ENCODE measurements around the gene TNFRSF1B.

TNFRSF1B gene

DNA sequence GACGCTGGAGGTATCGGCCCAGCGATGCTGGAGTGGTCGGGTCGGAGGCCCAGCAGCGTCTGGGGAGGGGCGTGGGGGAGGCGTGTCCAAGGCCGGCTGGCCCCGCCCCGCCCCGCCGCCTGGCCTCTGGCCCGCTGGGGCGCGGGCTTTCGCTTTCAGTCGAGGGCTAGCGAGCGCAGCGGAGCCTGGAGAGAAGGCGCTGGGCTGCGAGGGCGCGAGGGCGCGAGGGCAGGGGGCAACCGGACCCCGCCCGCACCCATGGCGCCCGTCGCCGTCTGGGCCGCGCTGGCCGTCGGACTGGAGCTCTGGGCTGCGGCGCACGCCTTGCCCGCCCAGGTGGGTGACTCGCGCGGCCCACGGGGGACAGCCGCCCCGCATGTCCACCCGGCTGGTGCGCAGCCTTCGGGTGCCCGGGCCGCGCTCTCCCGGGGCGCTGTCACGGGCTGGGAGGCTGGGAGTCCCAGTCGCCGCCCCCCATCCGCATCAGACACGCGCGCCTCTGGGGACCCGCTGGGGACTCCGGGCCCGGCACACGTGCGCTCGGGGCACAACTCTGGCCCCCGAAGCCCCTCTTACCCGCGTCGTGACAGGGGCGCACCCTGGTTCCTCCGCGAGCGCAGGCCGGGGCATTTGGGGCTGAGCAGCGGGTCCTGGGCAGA is at the start of gene TNFRSF1B:
Gene TNFRSF1B (plus strand): TSS at position 158 of the 659 bp plus-strand sequence. CDS start 101 bp downstream, at position 259.
- peak; percentile 97 for DNase-seq

DNA sequence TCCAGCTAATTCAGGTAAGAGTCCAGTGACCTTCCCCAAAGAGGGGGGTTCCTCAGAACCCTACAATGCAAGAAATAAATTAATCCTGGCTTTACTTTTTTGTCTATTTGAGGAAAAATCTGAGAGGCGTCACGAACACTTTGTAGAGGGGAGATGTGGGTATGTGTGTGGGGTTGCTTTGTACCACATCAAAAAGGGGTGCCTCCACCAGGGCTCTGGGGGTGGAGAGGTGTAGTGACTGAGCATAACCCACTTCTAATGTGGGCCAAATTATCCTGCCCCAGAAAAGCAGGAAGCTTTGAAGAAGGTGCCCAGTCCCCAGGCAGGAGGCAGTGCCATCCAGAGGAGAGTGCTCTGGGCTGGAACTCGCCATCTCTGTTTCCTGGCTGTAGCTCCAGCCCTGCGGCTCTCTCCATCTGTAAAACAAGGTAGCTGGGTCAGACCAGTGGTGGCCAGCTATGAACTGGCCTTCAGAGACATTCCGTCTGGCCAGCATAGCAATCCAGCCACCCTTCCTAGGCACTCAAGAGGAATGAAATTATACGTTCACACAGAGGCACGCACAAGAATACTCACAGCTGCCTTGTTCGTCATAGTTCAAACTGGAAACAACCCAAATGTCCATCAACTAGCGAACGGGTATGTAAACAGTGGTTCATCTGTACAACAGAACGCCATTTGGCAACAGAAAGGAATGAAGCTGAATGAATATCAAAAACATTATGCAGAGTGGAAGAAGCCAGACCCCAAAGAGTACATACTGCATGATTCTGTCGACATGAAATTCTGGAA is 45.4 kb upstream of the TNFRSF1B start:
- no peak for DNase-seq

DNA sequence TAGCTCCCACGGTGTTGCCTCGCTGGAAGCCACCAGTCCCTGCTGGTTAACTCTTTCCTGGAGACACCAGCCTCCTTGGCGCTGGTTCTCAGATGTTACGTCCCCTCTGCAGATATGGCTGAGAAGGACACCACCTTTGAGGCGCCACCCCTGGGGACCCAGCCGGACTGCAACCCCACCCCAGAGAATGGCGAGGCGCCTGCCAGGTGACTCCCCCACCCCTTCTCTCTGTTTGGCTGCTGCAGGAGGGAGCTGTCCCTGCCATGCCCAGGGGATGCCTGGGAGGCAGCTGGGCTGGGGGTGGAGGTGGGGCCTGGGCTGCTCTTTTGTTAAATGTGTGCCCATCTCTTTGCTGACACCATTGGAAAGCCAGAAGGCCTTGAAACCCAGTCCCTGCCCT is 43.6 kb upstream of the TNFRSF1B start:
- DNase-seq = no peak

DNA sequence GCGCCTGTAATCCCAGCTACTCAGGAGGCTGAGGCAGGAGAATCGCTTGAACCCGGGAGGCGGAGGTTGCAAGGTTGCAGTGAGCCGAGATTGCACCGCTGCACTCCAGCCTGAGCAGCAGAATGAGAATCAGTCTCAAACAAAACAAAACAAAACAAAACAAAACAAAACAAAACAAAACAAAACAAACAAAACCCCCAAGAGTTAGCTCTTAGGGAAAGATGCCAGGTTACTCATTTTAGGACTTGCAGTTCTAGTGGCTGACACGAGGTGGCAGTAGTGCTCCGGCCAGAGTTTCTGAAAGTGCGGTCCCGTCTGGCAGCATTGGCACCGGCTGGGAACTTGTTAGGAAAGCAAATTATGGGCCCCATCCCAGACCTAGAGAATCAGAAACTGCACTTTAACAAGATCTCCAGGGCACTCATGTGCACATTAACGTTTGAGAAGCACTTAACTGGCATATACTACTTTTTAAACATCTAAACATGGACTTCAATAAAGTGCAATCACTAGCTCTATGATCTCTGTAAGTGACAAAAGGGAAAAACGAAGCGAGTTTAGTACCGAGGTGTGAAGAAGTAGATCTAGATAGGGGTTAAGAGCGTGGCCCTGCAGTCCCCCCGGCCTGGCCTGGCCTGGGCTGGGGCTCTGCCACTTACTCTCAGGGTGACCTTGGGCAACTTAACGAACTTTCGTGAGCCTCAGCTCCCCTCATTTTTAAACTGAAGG is 41.9 kb upstream of the TNFRSF1B start:
- DNase-seq = peak; percentile 85

DNA sequence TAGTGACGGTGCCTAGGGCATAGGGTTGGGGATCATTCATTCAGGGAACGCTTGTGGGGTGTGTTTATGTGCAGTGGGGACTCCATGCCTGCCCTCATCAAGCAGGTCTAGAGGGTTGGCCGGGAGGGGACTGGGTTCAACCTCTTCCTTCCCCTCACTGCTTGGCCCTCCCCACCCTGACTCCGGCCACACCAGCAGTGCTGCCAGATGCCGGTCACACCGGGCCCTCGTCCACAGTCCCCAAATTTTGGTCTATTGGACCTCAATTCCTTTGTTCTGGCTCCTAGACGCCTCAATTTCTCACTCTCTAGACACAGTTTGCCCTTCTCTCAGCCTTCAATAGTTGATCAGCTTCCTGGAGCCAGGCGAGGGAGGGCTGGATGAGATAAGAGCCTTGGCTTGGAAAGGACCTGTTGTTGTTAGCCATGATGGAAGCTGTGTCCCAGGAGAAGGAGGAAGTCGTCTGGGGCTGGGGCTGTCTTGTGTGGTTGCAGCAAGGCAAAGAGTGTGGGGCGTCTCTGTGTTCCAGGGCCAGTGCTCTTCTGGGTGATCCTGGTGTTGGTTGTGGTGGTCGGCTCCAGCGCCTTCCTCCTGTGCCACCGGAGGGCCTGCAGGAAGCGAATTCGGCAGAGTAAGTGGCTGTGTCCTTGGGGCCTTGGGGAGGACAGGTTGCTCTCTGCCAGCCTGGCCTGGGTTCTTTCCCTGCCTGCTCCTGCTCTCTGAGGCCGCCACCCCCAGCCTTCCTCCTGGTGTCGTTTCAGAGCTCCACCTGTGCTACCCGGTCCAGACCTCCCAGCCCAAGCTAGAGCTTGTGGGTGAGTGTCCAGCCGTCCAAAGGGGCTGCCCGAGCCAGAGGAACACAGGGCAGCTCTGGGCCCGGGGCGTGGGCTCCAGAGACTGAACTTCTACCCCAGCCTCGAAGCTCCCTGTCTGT is 41.1 kb upstream of the TNFRSF1B start:
- peak; percentile 58 for DNase-seq

DNA sequence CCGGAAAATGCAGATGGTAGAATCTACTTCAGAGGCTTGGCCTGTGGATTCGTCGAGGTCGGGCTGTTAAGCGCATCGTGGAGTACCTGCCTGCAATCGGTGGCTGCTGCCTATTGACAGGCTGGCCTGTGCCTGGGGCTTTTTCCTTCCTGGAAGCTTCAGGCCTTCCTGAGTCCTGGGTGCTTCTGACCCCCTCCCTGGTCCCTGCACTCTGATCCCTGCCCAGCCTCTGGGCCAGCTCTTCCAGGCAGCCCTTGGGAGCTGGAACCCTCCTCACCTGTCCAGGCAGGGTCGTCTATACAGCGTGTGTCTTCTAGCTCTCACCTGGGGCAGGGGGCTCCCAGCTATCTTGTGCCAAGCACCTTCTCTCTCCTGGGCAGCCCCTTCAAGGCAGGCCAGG is 40.0 kb upstream of the TNFRSF1B start:
- no peak for DNase-seq

DNA sequence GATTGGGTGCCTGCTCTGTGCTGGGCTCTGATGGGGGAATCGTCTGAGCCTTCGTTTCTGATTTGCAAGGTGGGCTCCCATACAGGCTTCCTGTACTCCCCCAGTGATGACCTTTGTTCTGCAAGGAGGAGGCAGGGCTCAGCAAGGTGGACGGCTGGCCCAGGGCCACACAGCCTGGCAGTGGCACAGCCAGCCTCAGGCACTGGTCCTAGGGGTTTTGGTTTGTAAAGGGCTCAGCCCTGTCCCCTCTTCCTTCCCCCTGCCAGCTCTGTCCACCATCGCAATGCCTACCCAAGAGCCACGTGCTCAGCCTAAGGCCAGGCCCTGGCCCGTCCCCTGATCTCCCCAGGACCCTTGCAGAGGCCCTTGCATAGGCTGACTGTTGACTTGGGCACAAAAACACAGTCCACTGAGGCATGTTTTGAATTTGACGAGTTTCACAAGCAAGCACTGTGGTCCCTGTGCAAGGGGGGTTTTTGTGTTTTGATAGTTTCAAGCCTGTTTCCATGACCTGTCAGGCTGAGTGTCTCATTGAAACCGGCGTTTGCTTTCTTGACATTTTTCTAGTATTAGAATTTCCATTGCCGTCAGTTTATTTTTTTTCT is 39.5 kb upstream of the TNFRSF1B start:
- no peak for DNase-seq

DNA sequence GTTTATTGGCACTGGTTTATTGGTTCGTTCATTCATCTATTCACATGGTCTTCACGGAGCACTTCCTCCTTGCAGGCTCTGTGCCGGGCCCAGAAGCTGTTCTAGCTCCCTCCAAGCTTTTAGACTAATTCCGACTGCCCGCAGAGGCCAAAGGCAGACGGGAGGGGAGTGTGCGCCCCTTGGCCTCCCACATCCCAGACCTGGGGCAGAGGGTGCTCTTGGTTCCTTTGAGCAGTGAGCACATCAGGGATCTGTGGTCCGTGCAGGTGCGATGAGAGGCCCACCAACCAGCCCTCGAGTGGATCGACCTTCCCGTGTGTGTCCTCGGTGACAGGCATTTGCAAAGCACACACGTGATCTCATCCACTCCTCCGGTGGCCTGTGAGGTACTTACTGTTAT is 38.7 kb upstream of the TNFRSF1B start:
- no peak for DNase-seq

DNA sequence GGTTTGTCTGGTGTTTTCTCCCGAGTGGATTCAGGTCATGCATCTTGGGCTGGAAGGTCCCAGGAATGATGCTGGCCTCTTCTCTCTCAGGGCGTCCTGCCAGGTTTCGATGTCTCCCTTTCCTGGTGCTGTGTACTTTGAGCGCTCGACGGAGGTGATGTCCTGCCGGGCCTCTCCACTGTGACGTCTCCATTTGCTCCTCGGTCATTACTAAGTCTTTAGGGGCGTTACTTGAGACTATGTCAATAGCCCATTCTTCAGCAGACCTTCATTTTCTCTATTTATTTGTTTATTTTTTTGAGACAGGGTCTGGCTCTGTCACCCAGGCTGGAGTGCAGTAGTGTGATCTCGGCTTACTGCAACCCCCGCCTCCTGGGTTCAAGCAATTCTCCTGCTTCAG is 37.2 kb upstream of the TNFRSF1B start:
- DNase-seq = no peak

DNA sequence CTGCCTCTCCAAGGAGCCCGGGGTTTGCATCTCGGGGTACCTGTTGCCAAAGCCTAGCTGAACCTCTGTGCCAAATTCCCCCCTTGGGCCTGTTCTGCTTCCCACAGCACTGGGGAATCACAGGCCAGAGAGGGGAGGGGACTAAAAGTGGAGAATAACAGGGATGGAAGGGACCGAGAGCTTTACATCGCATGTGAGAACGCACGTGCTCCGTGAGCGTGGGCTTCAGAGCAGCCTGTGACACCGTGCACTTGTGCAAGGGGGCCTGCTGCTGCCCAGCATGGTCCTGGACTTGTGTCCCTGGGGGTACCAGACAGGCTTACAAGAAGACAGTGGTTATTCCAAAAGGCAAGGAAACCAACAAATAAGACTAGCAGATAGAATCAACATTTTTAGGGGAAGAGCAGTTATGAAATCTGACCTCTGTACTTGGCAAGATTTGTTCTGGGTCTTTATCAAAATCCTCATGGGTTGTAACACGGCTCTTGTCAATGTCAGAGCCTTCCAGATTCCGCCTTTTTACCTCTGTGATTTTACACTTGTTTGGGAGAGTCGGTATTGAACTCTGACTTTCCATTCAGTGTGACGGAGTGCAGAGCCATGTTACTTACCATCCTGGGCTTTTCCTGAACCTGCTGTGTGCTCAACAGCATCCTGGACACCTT is 36.2 kb upstream of the TNFRSF1B start:
- no peak for DNase-seq

DNA sequence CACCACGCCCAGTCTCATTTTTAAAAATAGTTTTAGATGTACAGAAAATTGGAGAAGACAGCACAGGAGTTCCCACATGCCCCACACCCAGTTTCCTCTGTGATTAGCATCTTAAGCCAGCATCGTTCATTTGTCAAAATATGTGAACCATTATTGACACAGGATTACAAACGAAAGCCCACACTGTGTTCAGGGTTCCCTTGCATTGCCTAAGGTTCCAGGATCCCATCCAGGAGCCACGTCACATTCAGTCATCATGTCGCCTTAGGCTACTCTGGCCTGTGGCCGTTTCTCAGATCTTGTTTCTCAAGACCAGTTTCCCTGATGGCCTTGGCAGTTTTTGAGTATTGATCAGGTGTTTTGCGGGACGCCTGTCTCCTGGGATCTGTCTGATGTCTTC is 34.7 kb upstream of the TNFRSF1B start:
- peak; percentile 80 for DNase-seq

DNA sequence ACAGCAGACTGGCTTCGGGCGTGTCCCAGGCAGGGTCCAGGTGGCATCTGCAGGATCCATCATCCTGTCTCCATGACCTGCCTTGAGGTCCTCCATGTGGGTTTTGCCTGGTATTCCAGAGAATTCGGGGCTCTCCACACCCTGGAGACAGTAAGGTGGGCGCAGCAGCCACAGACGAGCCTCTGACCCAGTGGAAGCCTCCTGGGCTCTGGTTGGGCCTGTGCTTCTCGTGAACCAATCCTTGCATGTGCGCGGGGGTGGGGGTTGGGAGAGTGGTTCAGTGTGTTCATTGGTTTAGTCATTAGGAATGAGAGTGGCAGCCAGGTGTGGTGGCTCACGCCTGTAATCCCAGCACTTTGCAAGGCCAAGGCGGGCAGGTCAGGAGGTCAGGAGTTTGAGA is 32.1 kb upstream of the TNFRSF1B start:
- DNase-seq = no peak

DNA sequence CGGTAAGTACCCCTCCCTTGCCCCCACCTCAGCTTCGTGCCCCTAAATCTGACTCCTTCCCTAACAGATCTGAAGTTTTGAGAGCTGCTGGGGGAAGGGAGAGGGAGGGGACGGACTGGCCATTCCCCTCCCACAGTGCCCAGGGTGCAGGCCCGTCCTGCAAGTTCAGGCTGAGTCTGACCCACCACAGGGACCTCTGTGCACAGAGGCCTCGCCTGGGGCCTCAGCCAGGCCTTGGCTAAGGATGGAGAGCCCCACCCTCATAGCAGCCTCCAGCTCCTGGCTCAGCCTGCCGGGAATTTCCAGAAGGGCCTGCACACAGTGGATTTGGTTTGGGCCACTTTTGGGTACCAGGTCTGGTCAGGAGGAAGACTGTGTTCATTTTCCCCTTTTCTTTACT is 31.2 kb upstream of the TNFRSF1B start:
- no peak for DNase-seq

DNA sequence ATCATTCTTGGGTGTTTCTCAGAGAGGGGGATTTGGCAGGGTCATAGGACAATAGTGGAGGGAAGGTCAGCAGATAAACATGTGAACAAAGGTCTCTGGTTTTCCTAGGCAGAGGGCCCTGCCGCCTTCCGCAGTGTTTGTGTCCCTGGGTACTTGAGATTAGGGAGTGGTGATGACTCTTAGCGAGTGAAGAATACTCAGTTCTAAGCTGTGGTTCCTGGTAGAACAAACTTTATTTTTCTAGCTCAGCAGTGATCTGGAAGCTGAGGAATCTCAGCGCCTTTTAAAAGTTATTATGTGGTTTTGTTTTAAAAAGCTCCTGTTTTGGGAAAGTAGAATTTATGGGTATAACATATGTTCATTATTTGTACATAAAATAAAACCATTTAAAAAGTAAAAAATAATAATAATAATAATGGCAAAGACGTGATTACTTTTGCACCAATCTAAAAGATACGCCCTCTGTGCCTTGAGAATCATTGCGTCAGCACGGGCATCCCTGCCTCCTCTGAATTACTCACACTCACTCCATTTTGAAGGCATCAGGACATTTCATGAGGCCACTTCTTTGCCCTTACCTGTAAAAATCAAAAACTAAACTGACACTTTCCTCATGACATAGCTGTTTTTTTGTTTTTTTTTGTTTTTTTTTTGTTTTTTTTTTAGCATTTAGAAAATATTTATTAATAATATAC is 29.7 kb upstream of the TNFRSF1B start:
- peak; percentile 46 for DNase-seq

DNA sequence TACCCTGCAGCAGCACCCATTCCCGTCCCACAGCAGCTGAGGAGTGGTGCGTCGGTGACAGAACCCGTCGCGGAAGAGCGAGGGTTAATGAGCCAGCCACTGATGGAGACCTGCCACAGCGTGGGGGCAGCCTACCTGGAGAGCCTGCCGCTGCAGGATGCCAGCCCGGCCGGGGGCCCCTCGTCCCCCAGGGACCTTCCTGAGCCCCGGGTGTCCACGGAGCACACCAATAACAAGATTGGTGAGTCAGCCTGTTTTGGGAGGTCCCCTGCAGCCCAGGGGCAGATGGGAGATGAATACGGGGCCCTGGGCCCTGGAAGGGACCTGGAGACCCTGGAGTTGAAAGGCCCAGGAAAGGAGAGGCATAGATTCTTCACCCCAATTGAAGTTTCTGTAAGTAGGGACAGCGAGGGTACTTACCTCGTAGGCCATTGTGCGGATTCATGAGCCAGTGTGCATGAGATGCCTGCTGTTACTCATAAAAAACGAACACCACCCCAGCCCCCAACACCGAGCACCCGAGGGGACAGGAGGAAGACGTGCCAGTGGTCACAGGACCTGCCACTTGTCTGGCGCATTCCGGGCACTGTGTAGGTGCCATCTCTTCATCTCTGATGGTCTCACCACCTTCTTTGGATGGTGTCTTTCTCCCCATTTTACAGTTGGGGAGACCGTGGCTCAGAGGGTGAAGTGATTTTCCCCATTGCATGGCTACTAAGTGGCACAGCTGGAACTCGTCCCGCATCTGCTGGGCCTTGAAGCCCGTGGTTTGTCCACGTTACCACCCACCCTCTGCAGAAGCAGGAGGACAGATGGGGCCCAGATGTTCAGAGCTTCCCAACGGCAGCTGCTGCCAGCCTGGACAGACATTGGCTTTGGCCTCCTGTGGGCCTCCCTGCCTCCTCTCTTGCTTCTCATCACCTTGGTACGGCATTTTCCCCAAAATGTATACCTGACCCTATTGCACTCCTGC is 28.3 kb upstream of the TNFRSF1B start:
- DNase-seq = no peak

DNA sequence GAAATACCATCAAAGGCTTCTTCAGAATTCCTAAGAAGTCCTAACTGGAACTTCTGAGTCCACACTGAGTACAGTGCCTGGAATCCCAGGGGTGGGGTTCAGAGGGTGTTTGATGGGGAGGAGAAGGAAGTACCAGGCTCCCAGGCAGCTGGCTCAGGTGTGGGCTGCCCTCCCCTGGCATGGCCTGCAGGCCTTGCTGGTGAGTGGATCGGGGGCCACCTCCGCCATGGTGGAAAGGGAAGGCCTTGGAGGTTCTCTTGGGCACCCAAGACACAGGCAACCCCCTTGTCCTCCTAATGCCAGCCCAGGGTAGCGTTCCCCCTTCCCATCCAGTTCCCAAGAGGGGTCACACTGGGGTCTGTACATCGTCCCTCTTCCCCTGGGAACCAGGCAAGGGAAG is 26.8 kb upstream of the TNFRSF1B start:
- DNase-seq = no peak

DNA sequence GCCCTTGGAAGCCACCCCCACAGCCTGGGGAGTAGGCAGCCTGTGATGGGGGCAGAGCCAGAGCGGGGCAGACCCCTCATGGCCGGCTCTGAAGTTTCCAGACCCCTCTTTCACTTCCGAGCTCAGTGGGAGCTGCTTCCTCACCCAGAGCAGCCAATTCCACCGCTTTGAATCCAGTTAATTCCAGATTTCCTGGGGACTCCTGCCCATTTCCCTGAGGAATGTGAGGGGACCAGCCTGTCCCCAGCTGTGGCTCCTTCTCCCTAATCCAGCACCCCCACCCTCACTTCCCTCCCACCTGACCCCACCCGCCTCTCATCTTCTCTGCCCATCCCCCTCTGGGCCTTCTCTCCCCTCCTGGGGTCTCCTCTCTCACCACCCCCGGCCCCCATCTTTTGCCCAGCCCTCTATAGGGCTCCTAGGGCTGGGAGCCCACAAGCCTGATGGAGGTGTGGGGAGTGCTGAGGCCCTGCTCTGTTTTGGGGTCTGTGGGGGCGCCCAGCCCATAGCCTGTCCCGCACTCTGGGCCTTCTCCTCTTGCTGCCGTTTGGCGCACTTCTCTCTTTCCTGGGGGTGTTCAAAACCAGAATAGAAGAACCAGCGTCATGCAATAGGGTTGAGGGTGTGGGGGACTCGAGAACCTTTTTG is 26.2 kb upstream of the TNFRSF1B start:
- DNase-seq = no peak

DNA sequence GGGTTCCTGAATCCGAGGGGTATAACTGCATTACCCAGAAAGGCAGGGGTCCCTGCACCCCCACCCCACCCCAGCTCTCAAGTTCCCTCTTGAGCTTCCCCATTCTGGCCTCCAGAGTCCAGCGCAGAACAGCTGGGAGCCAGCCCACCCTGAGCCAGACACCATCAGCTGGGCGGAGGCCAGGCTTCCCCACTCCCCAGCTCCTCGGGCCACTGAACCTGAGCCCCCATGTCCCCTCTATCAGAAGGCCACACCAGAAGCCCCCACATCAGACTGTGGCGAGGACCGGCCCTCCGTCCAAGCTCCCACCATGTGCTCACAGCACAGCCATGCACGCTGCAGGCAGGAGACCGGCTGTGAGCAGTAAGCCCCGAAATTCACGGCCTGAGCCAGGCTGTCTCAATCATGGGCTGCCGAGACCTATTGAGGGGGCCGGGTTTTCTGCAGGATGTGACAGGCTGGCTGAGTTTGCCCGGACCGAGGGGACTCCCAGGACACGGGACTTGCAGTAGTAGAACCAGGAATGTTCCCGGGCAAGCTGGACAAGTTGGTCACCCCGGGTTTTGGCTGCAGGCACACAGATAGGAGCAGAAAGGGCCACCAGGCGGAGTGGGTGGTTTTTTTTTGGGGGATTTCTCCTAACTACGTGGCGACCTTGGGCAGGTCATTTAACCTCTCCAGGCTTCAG is 25.5 kb upstream of the TNFRSF1B start:
- DNase-seq = no peak

Measured in suppressor macrophage treated with lipopolysaccharide for 4 hours (primary cell).